Pancreas (tissue), 10 donors: Measurements from ENCODE around the gene MT1G. TPM values are rescaled to one million over a fixed set of nuclear protein-coding genes. Genes with fewer than 3 reads are reported as not detected.

Experiments used
- ATAC-seq, 4 donors: fragments of 200-7000 bp; cut with Tn5 transposase; one replicate each; pipeline versions ENCODE4 v1.8.0 to v1.9.1; 2020; ENCODE audit warnings: mild to moderate bottlenecking in 4 of 4, moderate library complexity in 4 of 4
- DNase-seq, 6 donors: peaks; one replicate each; pipeline ENCODE4 v3.0.0-alpha.2; 2020
- FAIRE-seq: peaks from 2 replicates; lab custom pipeline; 2012; peaks lifted over from hg19 to GRCh38; lab: Jason Lieb, UNC
- H3K27ac ChIP-seq, 4 donors: fragments of 200-600 bp; sonication (generic); 1 replicate in 3 of 4; 2 replicates in 1 of 4; pipeline versions ENCODE4 v1.5.0 to v1.8.0; 2020
- H3K27me3 ChIP-seq, 4 donors: fragments of 200-600 bp; one replicate each; pipeline ENCODE4 v1.8.0; 2021
- H3K36me3 ChIP-seq, 3 donors: fragments of 200-600 bp; sonication (generic) in 1 of 3; one replicate each; pipeline versions ENCODE4 v1.5.0 to v1.8.0; 2020 to 2021
- H3K4me1 ChIP-seq, 3 donors: fragments of 200-600 bp; one replicate each; pipeline ENCODE4 v1.8.0; 2021
- H3K4me3 ChIP-seq, 4 donors: fragments of 200-600 bp; sonication (generic) in 2 of 4; one replicate each; pipeline versions ENCODE4 v1.5.0 to v1.8.0; 2020 to 2021
- H3K9me3 ChIP-seq, 4 donors: fragments of 200-600 bp; one replicate each; pipeline ENCODE4 v1.8.0; 2021
- WGBS, 2 donors: extraction: QIAGEN DNeasy Blood & Tissue Kit; methylation state at CpG; one replicate each; pipeline ENCODE4 v1.1.7; 2013; 5-methylcytosine and 5-hydroxymethylcytosine counted together
- intact Hi-C, 3 donors: fragments of 100-400 bp; cut with DNase I; formaldehyde crosslinking; loops; one replicate each; pipeline versions ENCODE4 v1.11.1 to v1.14.2; 2022
- polyA plus RNA-seq, 2 donors: library from polyadenylated mRNA; stranded (reverse); fragments of 200-250 nt; gene quantifications; one replicate each; pipeline ENCODE4 v1.2.3, GENCODE V29; 2013
- total RNA-seq, 6 donors: library from RNA; stranded (reverse); fragmentation: NEBNext Ultra II Directional in 4 of 6; extraction: Animal tissue kit (Norgen Biotek cat#: 25700) in 4 of 6; gene quantifications; one replicate each; pipeline versions ENCODE4 v1.2.1 to v1.2.4, GENCODE V29; 2021 to 2023
- TF ChIP-seq, protein P1 (sequence below), 4 donors: fragments of 200-600 bp; sonication (generic) in 3 of 4; IDR thresholded peaks; one replicate each; pipeline versions ENCODE4 v1.5.0 to v1.8.0; 2021; ENCODE audit warnings: antibody characterized with exemption in 4 of 4
- donor health status: healthy with polysubstance abuse.
- donor health status: DM: no; HTN: no; CAD: no; lungs with moderate emphysema.
- donor health status: DM: no; HTN: no; CAD: no.
- donor health status: control.
- donor health status: control.
- donor health status: Bipolar disorder and iron deficiency.
- donor health status: DM: yes; HTN: yes; CAD: no.
- donor health status: DM: no; HTN: no; CAD: no.
- donor health status: DM: no; HTN: no; CAD: no.
- donor health status: DM: yes; HTN: yes; CAD: no.

Gene MT1G
- total and polyA plus RNA-seq, 8 donors = 76.9 to 766 (median 195) TPM

DNA sequence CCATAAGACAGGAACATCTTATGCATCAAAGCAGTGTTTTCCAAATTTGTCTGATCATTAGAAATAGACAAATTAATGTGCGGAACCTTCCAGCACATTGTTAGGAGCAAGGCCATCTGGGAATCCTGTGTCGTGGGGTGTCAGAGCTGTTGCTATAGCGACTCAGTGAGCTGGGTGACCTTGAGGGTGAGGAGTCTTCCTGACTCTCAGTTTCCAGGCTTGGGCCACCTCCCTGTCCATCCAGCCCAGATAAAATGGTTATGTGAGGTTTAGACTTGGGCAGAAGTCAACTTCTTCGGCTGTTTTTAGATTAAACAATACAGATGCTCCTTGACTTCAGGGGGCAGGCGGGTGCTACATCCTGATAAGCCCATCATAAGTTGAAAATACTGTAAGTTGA is 35.0 kb upstream of the MT1G start:
- no peak for FAIRE-seq
- intact Hi-C loops = loop anchor here in 1 of 3 donors (10.0 kb wide), 1 partner anchor 118 kb away; the partner anchor contains the start of gene MT3
- Histone ChIP-seq H3K27ac (no peak overlapping the region), H3K9me3 (no peaks in the 10 kb centered on the region), H3K4me1 (peaks cover 0 to 4% (median 0%) of the 10 kb centered on the region in 3 donors), H3K36me3 (no peaks in the 10 kb centered on the region), H3K27me3 (no peaks in the 10 kb centered on the region), H3K4me3 (no peak overlapping the region)
- no peak for ATAC-seq
- DNase-seq = no peak
- TF ChIP-seq, protein P1, sequence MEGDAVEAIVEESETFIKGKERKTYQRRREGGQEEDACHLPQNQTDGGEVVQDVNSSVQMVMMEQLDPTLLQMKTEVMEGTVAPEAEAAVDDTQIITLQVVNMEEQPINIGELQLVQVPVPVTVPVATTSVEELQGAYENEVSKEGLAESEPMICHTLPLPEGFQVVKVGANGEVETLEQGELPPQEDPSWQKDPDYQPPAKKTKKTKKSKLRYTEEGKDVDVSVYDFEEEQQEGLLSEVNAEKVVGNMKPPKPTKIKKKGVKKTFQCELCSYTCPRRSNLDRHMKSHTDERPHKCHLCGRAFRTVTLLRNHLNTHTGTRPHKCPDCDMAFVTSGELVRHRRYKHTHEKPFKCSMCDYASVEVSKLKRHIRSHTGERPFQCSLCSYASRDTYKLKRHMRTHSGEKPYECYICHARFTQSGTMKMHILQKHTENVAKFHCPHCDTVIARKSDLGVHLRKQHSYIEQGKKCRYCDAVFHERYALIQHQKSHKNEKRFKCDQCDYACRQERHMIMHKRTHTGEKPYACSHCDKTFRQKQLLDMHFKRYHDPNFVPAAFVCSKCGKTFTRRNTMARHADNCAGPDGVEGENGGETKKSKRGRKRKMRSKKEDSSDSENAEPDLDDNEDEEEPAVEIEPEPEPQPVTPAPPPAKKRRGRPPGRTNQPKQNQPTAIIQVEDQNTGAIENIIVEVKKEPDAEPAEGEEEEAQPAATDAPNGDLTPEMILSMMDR (IDR thresholded peaks at IDR 0.05) = no peak
- 83 to 88% methylated on average over 5 of the region's 5 CpGs for WGBS, 2 donors

DNA sequence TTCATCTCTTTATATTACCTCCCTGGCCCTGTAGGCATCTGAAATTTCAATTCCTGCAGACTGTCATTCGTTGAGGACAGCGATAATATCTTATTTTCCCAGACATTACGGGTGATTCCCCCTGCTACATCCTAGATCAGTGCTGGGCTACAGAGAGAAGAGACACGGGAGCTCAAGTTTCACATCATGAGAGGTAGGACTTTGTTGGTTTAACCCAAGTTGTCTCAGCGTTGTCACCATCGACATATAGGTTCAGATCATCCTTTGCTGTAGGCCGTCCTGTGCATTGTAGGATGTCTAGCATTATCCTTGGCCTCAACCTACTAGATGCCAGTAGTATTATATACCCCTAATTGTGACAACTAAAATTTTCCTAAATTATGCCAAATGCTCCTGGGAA is 33.7 kb upstream of the MT1G start:
- no peaks in the 10 kb centered on the region for H3K36me3 ChIP-seq
- WGBS, 2 donors = 84% methylated on average over 7 of the region's 7 CpGs
- H3K9me3 ChIP-seq = no peaks in the 10 kb centered on the region
- H3K27me3 ChIP-seq = no peaks in the 10 kb centered on the region
- peaks cover 0 to 4% (median 0%) of the 10 kb centered on the region in 3 donors for H3K4me1 ChIP-seq
- H3K27ac ChIP-seq = no peak overlapping the region
- intact Hi-C loops = loop anchor here in 1 of 3 donors (10.0 kb wide), 1 partner anchor 117 kb away; the partner anchor contains the start of gene MT3
- no peak overlapping the region for H3K4me3 ChIP-seq
- ATAC-seq (no peak), DNase-seq (no peak), FAIRE-seq (no peak)
- TF ChIP-seq, protein P1 (IDR thresholded peaks at IDR 0.05) = no peak

DNA sequence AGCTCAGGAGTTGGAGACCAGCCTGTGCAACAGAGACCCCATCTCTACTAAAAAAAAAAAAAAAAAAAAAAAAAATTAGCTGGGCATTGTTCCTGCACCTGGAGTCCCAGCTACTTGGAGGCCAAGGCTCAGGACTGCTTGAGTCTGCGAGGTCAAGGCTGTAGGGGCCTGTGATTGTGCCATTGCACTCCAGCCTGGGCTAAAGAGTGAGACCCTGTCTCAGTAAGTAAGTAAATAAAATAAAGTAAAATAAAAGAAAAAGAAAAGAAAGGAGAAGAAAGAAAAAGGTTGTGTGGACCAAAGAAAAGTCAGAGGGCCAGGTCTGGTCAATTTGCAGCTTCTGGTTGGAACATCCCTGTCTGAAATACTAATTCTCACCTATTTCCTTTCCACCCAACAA is 32.8 kb upstream of the MT1G start:
- Histone ChIP-seq H3K36me3 (no peaks in the 10 kb centered on the region), H3K27ac (no peak overlapping the region), H3K4me3 (no peak overlapping the region), H3K27me3 (no peaks in the 10 kb centered on the region), H3K9me3 (no peaks in the 10 kb centered on the region), H3K4me1 (peaks cover 0 to 4% (median 0%) of the 10 kb centered on the region in 3 donors)
- WGBS, 2 donors = 88 to 100% methylated on average over 1 of the region's 1 CpG
- intact Hi-C loops = loop anchor here in 1 of 3 donors (10.0 kb wide), 1 partner anchor 116 kb away; the partner anchor contains the start of gene MT3
- no peak for DNase-seq
- no peak for ATAC-seq
- TF ChIP-seq, protein P1 (IDR thresholded peaks at IDR 0.05) = no peak
- FAIRE-seq = no peak

DNA sequence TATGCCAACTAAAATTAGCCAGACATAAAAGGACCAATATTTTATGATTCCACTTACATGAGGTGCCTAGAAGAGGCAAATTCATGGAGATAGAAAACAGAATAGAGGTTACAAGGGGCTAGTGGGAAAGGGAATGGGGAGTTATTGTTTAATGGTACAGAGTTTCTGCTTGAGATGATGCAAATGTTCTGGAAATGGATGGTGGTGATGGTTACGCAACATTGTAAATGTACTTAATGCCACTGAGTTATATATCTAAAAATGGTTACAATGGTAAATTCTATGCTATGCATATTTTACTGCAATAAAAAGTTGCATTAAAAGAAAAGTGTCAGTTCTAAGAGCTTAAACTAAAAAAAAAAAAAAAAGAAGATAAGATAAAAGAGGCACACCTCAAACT is 32.3 kb upstream of the MT1G start:
- FAIRE-seq = no peak
- whole genome bisulfite sequencing, 2 donors = 19 to 63% methylated on average over 1 of the region's 1 CpG
- H3K9me3 ChIP-seq = no peaks in the 10 kb centered on the region

More for the DNA sequence above, 32.3 kb upstream of the MT1G start:
- TF ChIP-seq, protein P1 (IDR thresholded peaks at IDR 0.05) = no peak
- Histone ChIP-seq H3K27ac (no peak overlapping the region), H3K4me1 (peaks cover 0 to 4% (median 0%) of the 10 kb centered on the region in 3 donors), H3K27me3 (no peaks in the 10 kb centered on the region), H3K36me3 (no peaks in the 10 kb centered on the region), H3K4me3 (no peak overlapping the region)
- DNase-seq (no peak), ATAC-seq (no peak)
- intact Hi-C loops = loop anchor here in 1 of 3 donors (10.0 kb wide), 1 partner anchor 115 kb away; the partner anchor contains the start of gene MT3
